Measurements from ENCODE around the gene TAF4B. TPM values are rescaled to one million over a fixed set of nuclear protein-coding genes. Genes with fewer than 3 reads are reported as not detected.

The TAF4B gene
- total and polyA plus RNA-seq, 2 of the 8 experiments (the other 6 are each of a cell fraction or from before 2014, with no cell fraction given) = 9.3 to 19.8 TPM

- Histone ChIP-seq H4K5ac (ENCODE audit: insufficient read length, low read depth, low read length) (no peak overlapping the region), H3K27ac (ENCODE audit: low read depth, low read length) (no peak overlapping the region), H3K79me1 (ENCODE audit: low read depth, low read length) (no peaks in the 10 kb centered on the region), H3K14ac (ENCODE audit: insufficient read length) (no peak overlapping the region), H2BK20ac (ENCODE audit: low read length) (no peak overlapping the region), H2BK5ac (ENCODE audit: low read depth, low read length) (no peak overlapping the region), H4K20me1 (replicated peaks in 1 of 2; ENCODE audit: control insufficient read depth in 1 of 2, insufficient read depth in 2 of 2, low read length in 2 of 2) (no peaks in the 10 kb centered on the region), H3K18ac (ENCODE audit: extremely low read depth, low read length) (no peak overlapping the region), H3K4me2 (ENCODE audit: insufficient read depth in 1 of 2, low read depth in 2 of 2, low read length in 2 of 2) (no peak overlapping the region), H3K36me3 (ENCODE audit: control insufficient read depth in 2 of 4, insufficient read depth in 4 of 4, low read length in 3 of 4) (peaks cover 0 to 5% (median 1%) of the 10 kb centered on the region in 4 experiments; a peak in 2 of 8 replicates), H2AFZ (ENCODE audit: low read length) (no peak overlapping the region), H3K23ac (ENCODE audit: insufficient read length) (no peak overlapping the region), H2BK120ac (replicated peaks; ENCODE audit: low read depth, low read length) (no peak overlapping the region), H3K9ac (replicated peaks in 1 of 4; ENCODE audit: extremely low read depth in 1 of 4, low read depth in 3 of 4, low read length in 3 of 4) (no peak overlapping the region), H3K4me1 (replicated peaks in 1 of 4; ENCODE audit: control insufficient read depth in 3 of 4, insufficient read depth in 4 of 4, low read length in 3 of 4) (no peaks in the 10 kb centered on the region), H3K56ac (replicated peaks; ENCODE audit: insufficient read length, low read depth, low read length) (no peak overlapping the region), H3K4me3 (ENCODE audit: extremely low read depth in 1 of 4, insufficient read depth in 2 of 4, low read depth in 3 of 4, low read length in 4 of 4) (no peak overlapping the region), H2AK5ac (ENCODE audit: low read depth, low read length) (no peak overlapping the region), H4K8ac (ENCODE audit: extremely low read depth, insufficient read depth, low read length) (no peak overlapping the region), H2BK15ac (ENCODE audit: low read length) (no peak overlapping the region), H3K9me3 (ENCODE audit: insufficient read depth in 2 of 2, low read depth in 1 of 2, low read length in 1 of 2) (no peaks in the 10 kb centered on the region), H3K79me2 (ENCODE audit: control insufficient read depth in 1 of 2, insufficient read depth in 2 of 2, low read length in 2 of 2) (no peaks in the 10 kb centered on the region), H4K91ac (replicated peaks; ENCODE audit: insufficient read length, low read length) (no peak overlapping the region), H2BK12ac (ENCODE audit: low read depth, low read length) (no peak overlapping the region), H3K27me3 (replicated peaks in 1 of 4; ENCODE audit: control insufficient read depth in 3 of 4, extremely low read depth in 1 of 4, insufficient read depth in 3 of 4, low read length in 3 of 4) (no peaks in the 10 kb centered on the region), H3K23me2 (ENCODE audit: low read depth, low read length) (no peaks in the 10 kb centered on the region), H3K4ac (replicated peaks; ENCODE audit: insufficient read length, low read depth, low read length) (no peak overlapping the region)
- POLR2A ChIA-PET (ENCODE audit: partially characterized antibody) = no interaction called here
- WGBS, 2 experiments (ENCODE audit: extremely low coverage in 1 of 2, insufficient coverage in 1 of 2, insufficient read length in 1 of 2, insufficient replicate concordance in 2 of 2, low coverage in 1 of 2, low lambda C conversion rate in 2 of 2, missing lambda C conversion rate in 1 of 2) = 87% methylated on average over 1 of the region's 1 CpG; no CpG with 5 or more reads in 1 of the 2 experiments
- FAIRE-seq = no peak
- DNase-seq (ENCODE audit: low read depth in 1 of 2, low spot score in 2 of 2) = no peak
- CTCF ChIA-PET (ENCODE audit: partially characterized antibody) = interaction anchor here (1.0 kb wide), 1 partner anchor 14 kb away, joined by 3 read pairs; no protein-coding TSS in a partner anchor
- TF ChIP-seq BACH1 (IDR thresholded peaks at IDR 0.05; ENCODE audit: low read length) = no peak
- TF ChIP-seq CEBPB (IDR thresholded peaks at IDR 0.05; ENCODE audit: low read depth, low read length) = no peak
- no peak for TF ChIP-seq CREB1 (IDR thresholded peaks at IDR 0.05)
- no peak for TF ChIP-seq ASH2L (IDR thresholded peaks at IDR 0.05; ENCODE audit: low read length)
Measured at GRCh38 chr18:26320686-26321085, 94.4 kb downstream of the TAF4B start.
